Activated T-helper 2 cell treated with anti-CD3 and anti-CD28 coated beads, Interferon-gamma antibody, Interleukin-2, Interleukin-4, amounts not matched to agents 10 μg/mL and 5 μg/mL and 100 μg/mL, durations not matched to agents 14 hours and 24 hours and 36 hours (primary cell): ENCODE data around the gene LPCAT2. TPM values are rescaled to one million over a fixed set of nuclear protein-coding genes. Genes with fewer than 3 reads are reported as not detected.
"Not testable (repeated sequence)": the region's sequence is repeated elsewhere in the genome, so short reads cannot be mapped to it uniquely, and the experiment has no call there.

Source experiments
- DNase-seq: peaks from one replicate; pipeline ENCODE4 v3.0.0; 2021; ENCODE audit warnings: low spot score
- H3K27ac Mint-ChIP-seq: one replicate; pipeline ENCODE4 v1.8.0; 2021; ENCODE audit warnings: mixed read lengths
- H3K27me3 Mint-ChIP-seq: one replicate; pipeline ENCODE4 v1.8.0; 2021; ENCODE audit warnings: low read depth, mixed read lengths
- H3K36me3 Mint-ChIP-seq: one replicate; pipeline ENCODE4 v1.8.0; 2021; ENCODE audit warnings: low read depth, mixed read lengths
- H3K4me1 Mint-ChIP-seq: one replicate; pipeline ENCODE4 v1.8.0; 2021; ENCODE audit warnings: low read depth, mixed read lengths
- H3K4me3 Mint-ChIP-seq: one replicate; pipeline ENCODE4 v1.8.0; 2021; ENCODE audit warnings: low read depth, mild to moderate bottlenecking, moderate library complexity, mixed read lengths
- H3K9me3 Mint-ChIP-seq: one replicate; pipeline ENCODE4 v1.8.0; 2021; ENCODE audit warnings: mixed read lengths
- intact Hi-C: fragments of 100-400 bp; cut with micrococcal nuclease; formaldehyde crosslinking; loops from one replicate; pipeline ENCODE4 v1.15.1; 2023
- total RNA-seq: library from RNA; stranded (reverse); gene quantifications from 2 replicates; pipeline ENCODE4 v1.2.3, GENCODE V29; 2022

Gene LPCAT2
- total RNA-seq, 1 donor from 2014 or later, result 4.1 TPM

- H3K9me3 Mint-ChIP-seq, result no peaks in the 10 kb centered on the region
- no peaks in the 10 kb centered on the region for H3K4me1 Mint-ChIP-seq
- no peaks in the 10 kb centered on the region for H3K36me3 Mint-ChIP-seq
- H3K27me3 Mint-ChIP-seq, result peaks cover 3% of the 10 kb centered on the region
- H3K27ac Mint-ChIP-seq, result no peak overlapping the region
- intact Hi-C loops, result no loop called here
- DNase-seq, result no peak
- no peak overlapping the region for H3K4me3 Mint-ChIP-seq
Observed at GRCh38 chr16:55615071-55615470, 106.2 kb downstream of the LPCAT2 start.

- intact Hi-C loops, DNase-seq, H3K27me3 Mint-ChIP-seq, H3K27ac Mint-ChIP-seq, H3K9me3 Mint-ChIP-seq, H3K36me3 Mint-ChIP-seq, H3K4me3 Mint-ChIP-seq, H3K4me1 Mint-ChIP-seq: not testable (repeated sequence)
Observed at GRCh38 chr16:55615670-55616069, 106.8 kb downstream of the LPCAT2 start.

- no peak for DNase-seq
- intact Hi-C loops, result no loop called here
- peaks cover 2% of the 10 kb centered on the region for H3K4me1 Mint-ChIP-seq
- no peak overlapping the region for H3K4me3 Mint-ChIP-seq
- H3K36me3 Mint-ChIP-seq, result no peaks in the 10 kb centered on the region
- no peaks in the 10 kb centered on the region for H3K9me3 Mint-ChIP-seq
- no peaks in the 10 kb centered on the region for H3K27me3 Mint-ChIP-seq
- no peak overlapping the region for H3K27ac Mint-ChIP-seq
Observed at GRCh38 chr16:55621771-55622170, 112.9 kb downstream of the LPCAT2 start.

- H3K27ac Mint-ChIP-seq, result no peak overlapping the region
- H3K36me3 Mint-ChIP-seq, result no peaks in the 10 kb centered on the region
- no peak for DNase-seq
- H3K27me3 Mint-ChIP-seq, result no peaks in the 10 kb centered on the region
- peaks cover 2% of the 10 kb centered on the region for H3K4me1 Mint-ChIP-seq
- no peak overlapping the region for H3K4me3 Mint-ChIP-seq
- no peaks in the 10 kb centered on the region for H3K9me3 Mint-ChIP-seq
- intact Hi-C loops, result no loop called here
Observed at GRCh38 chr16:55622272-55622671, 113.4 kb downstream of the LPCAT2 start.

- no peaks in the 10 kb centered on the region for H3K27me3 Mint-ChIP-seq
- intact Hi-C loops, result no loop called here
- no peaks in the 10 kb centered on the region for H3K9me3 Mint-ChIP-seq
- no peak for DNase-seq
- no peak overlapping the region for H3K27ac Mint-ChIP-seq
- H3K36me3 Mint-ChIP-seq, result no peaks in the 10 kb centered on the region
- peaks cover 2% of the 10 kb centered on the region for H3K4me1 Mint-ChIP-seq
- no peak overlapping the region for H3K4me3 Mint-ChIP-seq
Observed at GRCh38 chr16:55622930-55623561, 114.2 kb downstream of the LPCAT2 start.

GRCh38 chr16:55623640-55624039, 114.8 kb downstream of the LPCAT2 start:
- H3K27ac Mint-ChIP-seq, result no peak overlapping the region
- H3K4me3 Mint-ChIP-seq, result no peak overlapping the region
- H3K27me3 Mint-ChIP-seq, result no peaks in the 10 kb centered on the region
- no peak for DNase-seq
- H3K4me1 Mint-ChIP-seq, result peaks cover 2% of the 10 kb centered on the region
- intact Hi-C loops, result no loop called here
- H3K9me3 Mint-ChIP-seq, result no peaks in the 10 kb centered on the region
- no peaks in the 10 kb centered on the region for H3K36me3 Mint-ChIP-seq

- Mint-ChIP-seq H3K27me3 (no peaks in the 10 kb centered on the region), H3K4me3 (no peak overlapping the region), H3K27ac (no peak overlapping the region), H3K9me3 (no peaks in the 10 kb centered on the region), H3K4me1 (peaks cover 2% of the 10 kb centered on the region), H3K36me3 (no peaks in the 10 kb centered on the region)
- no peak for DNase-seq
- intact Hi-C loops, result no loop called here
Observed at GRCh38 chr16:55624696-55625095, 115.8 kb downstream of the LPCAT2 start.

GRCh38 chr16:55625843-55626242, 117.0 kb downstream of the LPCAT2 start:
- intact Hi-C loops, result no loop called here
- peaks cover 2% of the 10 kb centered on the region for H3K4me1 Mint-ChIP-seq
- DNase-seq, result no peak
- H3K4me3 Mint-ChIP-seq, result no peak overlapping the region
- H3K36me3 Mint-ChIP-seq, result no peaks in the 10 kb centered on the region
- no peaks in the 10 kb centered on the region for H3K9me3 Mint-ChIP-seq
- no peak overlapping the region for H3K27ac Mint-ChIP-seq
- no peaks in the 10 kb centered on the region for H3K27me3 Mint-ChIP-seq

- H3K36me3 Mint-ChIP-seq, result no peaks in the 10 kb centered on the region
- no peak overlapping the region for H3K4me3 Mint-ChIP-seq
- H3K27me3 Mint-ChIP-seq, result peaks cover 3% of the 10 kb centered on the region
- no peak for DNase-seq
- intact Hi-C loops, result no loop called here
- no peak overlapping the region for H3K27ac Mint-ChIP-seq
- no peaks in the 10 kb centered on the region for H3K4me1 Mint-ChIP-seq
- no peaks in the 10 kb centered on the region for H3K9me3 Mint-ChIP-seq
Observed at GRCh38 chr16:55628306-55628968, 119.6 kb downstream of the LPCAT2 start.

GRCh38 chr16:55630774-55631173, 121.9 kb downstream of the LPCAT2 start:
- Mint-ChIP-seq H3K4me3 (no peak overlapping the region), H3K36me3 (no peaks in the 10 kb centered on the region), H3K9me3 (no peaks in the 10 kb centered on the region), H3K27me3 (peaks cover 3% of the 10 kb centered on the region), H3K4me1 (no peaks in the 10 kb centered on the region), H3K27ac (no peak overlapping the region)
- intact Hi-C loops, result no loop called here
- no peak for DNase-seq

GRCh38 chr16:55632259-55632658, 123.4 kb downstream of the LPCAT2 start:
- Mint-ChIP-seq H3K27me3 (peaks cover 3% of the 10 kb centered on the region), H3K27ac (no peak overlapping the region), H3K4me3 (no peak overlapping the region), H3K9me3 (no peaks in the 10 kb centered on the region), H3K36me3 (no peaks in the 10 kb centered on the region), H3K4me1 (no peaks in the 10 kb centered on the region)
- no peak for DNase-seq
- intact Hi-C loops, result no loop called here

GRCh38 chr16:55634193-55634592, 125.3 kb downstream of the LPCAT2 start:
- Mint-ChIP-seq H3K27me3 (peaks cover 3% of the 10 kb centered on the region), H3K4me1 (no peaks in the 10 kb centered on the region), H3K4me3 (no peak overlapping the region), H3K27ac (no peak overlapping the region), H3K36me3 (no peaks in the 10 kb centered on the region), H3K9me3 (no peaks in the 10 kb centered on the region)
- no peak for DNase-seq
- intact Hi-C loops, result no loop called here
